H1 (cell line): Measurements from ENCODE around the gene RAB40B. TPM values are rescaled to one million over a fixed set of nuclear protein-coding genes. Genes with fewer than 3 reads are reported as not detected.

Experiments
- CTCF ChIA-PET: fragments of 300-600 bp; sonication (Branson Sonifier 250); formaldehyde crosslinking; loops from one replicate; lab custom pipeline; 2021; ENCODE audit not compliant: partially characterized antibody; lab: Charles Lee
- POLR2A ChIA-PET: fragments of 300-600 bp; sonication (Branson Sonifier 250); formaldehyde crosslinking; loops from one replicate; lab custom pipeline; 2021; ENCODE audit warnings: inconsistent platforms; ENCODE audit not compliant: partially characterized antibody; lab: Charles Lee
- DNase-seq, 2 experiments: peaks; one replicate each; pipeline versions ENCODE4 v3.0.0 to v3.0.0-alpha.2; 2010 to 2022; ENCODE audit warnings: low spot score in 2 of 2, low read depth in 1 of 2, mixed read lengths in 1 of 2
- FAIRE-seq: peaks from 2 replicates; lab custom pipeline; 2011; peaks lifted over from hg19 to GRCh38; lab: Jason Lieb, UNC
- H2AFZ ChIP-seq: 2 replicates; pipeline ENCODE4 v1.8.1; 2012; ENCODE audit warnings: low read length, inconsistent platforms
- H2AK5ac ChIP-seq: 2 replicates; pipeline ENCODE4 v1.6.1; 2013; ENCODE audit warnings: low read depth, low read length
- H2BK120ac ChIP-seq: replicated peaks from 2 replicates; pipeline ENCODE3; 2013; ENCODE audit warnings: low read depth, low read length, inconsistent platforms
- H2BK12ac ChIP-seq: 2 replicates; pipeline ENCODE4 v1.6.1; 2013; ENCODE audit warnings: low read depth, low read length
- H2BK15ac ChIP-seq: 2 replicates; pipeline ENCODE4 v1.6.1; 2013; ENCODE audit warnings: low read length
- H2BK20ac ChIP-seq: 2 replicates; pipeline ENCODE4 v1.6.1; 2013; ENCODE audit warnings: low read length
- H2BK5ac ChIP-seq: 2 replicates; pipeline ENCODE4 v1.6.1; 2013; ENCODE audit warnings: low read depth, low read length
- H3K14ac ChIP-seq: 2 replicates; pipeline ENCODE4 v1.6.1; 2013; ENCODE audit warnings: inconsistent platforms; ENCODE audit not compliant: insufficient read length
- H3K18ac ChIP-seq: 2 replicates; pipeline ENCODE4 v1.6.1; 2013; ENCODE audit warnings: low read length; ENCODE audit errors: extremely low read depth
- H3K23ac ChIP-seq: 2 replicates; pipeline ENCODE4 v1.6.1; 2013; ENCODE audit warnings: inconsistent platforms; ENCODE audit not compliant: insufficient read length
- H3K23me2 ChIP-seq: 2 replicates; pipeline ENCODE4 v1.6.1; 2013; ENCODE audit warnings: low read depth, low read length
- H3K27ac ChIP-seq: 2 replicates; pipeline ENCODE4 v1.6.1; 2011; ENCODE audit warnings: low read depth, low read length, inconsistent platforms
- H3K27me3 ChIP-seq, 4 experiments: replicated peaks in 1 of 4; 1 replicate in 1 of 4; 2 replicates in 3 of 4; pipeline versions ENCODE4 v1.6.1 to v1.8.1; 2011 to 2013; ENCODE audit warnings: low read length in 3 of 4, mild to moderate bottlenecking in 3 of 4, inconsistent platforms in 2 of 4, mixed read lengths in 2 of 4, moderate library complexity in 1 of 4; ENCODE audit not compliant: control insufficient read depth in 3 of 4, insufficient read depth in 3 of 4; ENCODE audit errors: extremely low read depth in 1 of 4
- H3K36me3 ChIP-seq, 4 experiments: 2 replicates each; pipeline versions ENCODE4 v1.6.1 to v1.8.1; 2011 to 2013; ENCODE audit warnings: mild to moderate bottlenecking in 4 of 4, low read length in 3 of 4, moderate library complexity in 2 of 4, control low read depth in 1 of 4, inconsistent platforms in 1 of 4; ENCODE audit not compliant: insufficient read depth in 4 of 4, control insufficient read depth in 2 of 4
- H3K4ac ChIP-seq: replicated peaks from 2 replicates; pipeline ENCODE3; 2013; ENCODE audit warnings: low read length, low read depth, mixed read lengths, inconsistent platforms; ENCODE audit not compliant: insufficient read length
- H3K4me1 ChIP-seq, 4 experiments: replicated peaks in 1 of 4; 1 replicate in 1 of 4; 2 replicates in 3 of 4; pipeline versions ENCODE4 v1.6.1 to v1.8.1; 2011 to 2013; ENCODE audit warnings: low read length in 3 of 4, inconsistent platforms in 2 of 4, mixed read lengths in 1 of 4; ENCODE audit not compliant: insufficient read depth in 4 of 4, control insufficient read depth in 3 of 4
- H3K4me2 ChIP-seq, 2 experiments: 2 replicates each; pipeline versions ENCODE4 v1.6.1 to v1.8.1; 2011 to 2013; ENCODE audit warnings: low read depth in 2 of 2, low read length in 2 of 2, control low read depth in 1 of 2, inconsistent platforms in 1 of 2, mild to moderate bottlenecking in 1 of 2; ENCODE audit not compliant: insufficient read depth in 1 of 2
- H3K4me3 ChIP-seq, 4 experiments: fragments of 200-600, 300-600 bp in 1 of 4; sonication (generic), shearing (Covaris generic), sonication (Bioruptor Twin) in 1 of 4; 2 replicates each; pipeline versions ENCODE4 v1.5.1 to v1.8.1; 2011 to 2016; ENCODE audit warnings: low read length in 4 of 4, low read depth in 3 of 4, control low read depth in 2 of 4, inconsistent platforms in 2 of 4, mild to moderate bottlenecking in 2 of 4, mixed read lengths in 1 of 4, moderate library complexity in 1 of 4; ENCODE audit not compliant: insufficient read depth in 2 of 4; ENCODE audit errors: extremely low read depth in 1 of 4
- H3K56ac ChIP-seq: replicated peaks from 2 replicates; pipeline ENCODE3; 2013; ENCODE audit warnings: low read depth, mild to moderate bottlenecking, mixed read lengths, low read length, inconsistent platforms; ENCODE audit not compliant: insufficient read length
- H3K79me1 ChIP-seq: 2 replicates; pipeline ENCODE4 v1.6.1; 2013; ENCODE audit warnings: low read depth, low read length, control low read depth
- H3K79me2 ChIP-seq, 2 experiments: 2 replicates each; pipeline versions ENCODE4 v1.6.1 to v1.8.1; 2012 to 2013; ENCODE audit warnings: low read length in 2 of 2, mild to moderate bottlenecking in 2 of 2, inconsistent platforms in 1 of 2; ENCODE audit not compliant: insufficient read depth in 2 of 2, control insufficient read depth in 1 of 2
- H3K9ac ChIP-seq, 4 experiments: replicated peaks in 1 of 4; 1 replicate in 1 of 4; 2 replicates in 3 of 4; pipeline versions ENCODE4 v1.6.1 to v1.8.1; 2011 to 2013; ENCODE audit warnings: low read depth in 3 of 4, low read length in 3 of 4, control low read depth in 2 of 4, mild to moderate bottlenecking in 2 of 4, moderate library complexity in 2 of 4, inconsistent platforms in 1 of 4; ENCODE audit errors: extremely low read depth in 1 of 4
- H3K9me3 ChIP-seq, 2 experiments: 2 replicates each; pipeline versions ENCODE4 v1.6.1 to v1.8.1; 2012 to 2013; ENCODE audit warnings: mild to moderate bottlenecking in 2 of 2, moderate library complexity in 2 of 2, control low read depth in 1 of 2, inconsistent platforms in 1 of 2, low read depth in 1 of 2, low read length in 1 of 2, mixed read lengths in 1 of 2; ENCODE audit not compliant: insufficient read depth in 2 of 2
- H4K20me1 ChIP-seq, 2 experiments: replicated peaks in 1 of 2; 2 replicates each; pipeline versions ENCODE3 to v1.8.1; 2011 to 2013; ENCODE audit warnings: inconsistent platforms in 2 of 2, low read length in 2 of 2, mild to moderate bottlenecking in 1 of 2; ENCODE audit not compliant: insufficient read depth in 2 of 2, control insufficient read depth in 1 of 2
- H4K5ac ChIP-seq: 2 replicates; pipeline ENCODE4 v1.6.1; 2013; ENCODE audit warnings: low read length, low read depth, mixed read lengths, inconsistent platforms; ENCODE audit not compliant: insufficient read length
- H4K8ac ChIP-seq: 2 replicates; pipeline ENCODE4 v1.8.0; 2013; ENCODE audit warnings: mild to moderate bottlenecking, moderate library complexity, low read length, inconsistent platforms; ENCODE audit not compliant: insufficient read depth; ENCODE audit errors: extremely low read depth
- H4K91ac ChIP-seq: replicated peaks from 2 replicates; pipeline ENCODE3; 2013; ENCODE audit warnings: low read length, mixed read lengths, inconsistent platforms; ENCODE audit not compliant: insufficient read length
- KDM1A ChIP-seq: fragments of 200-600, 300-600 bp; sonication (generic); IDR thresholded peaks from 2 replicates; pipeline ENCODE4 v1.7.1; 2016; ENCODE audit warnings: mild to moderate bottlenecking, low read length, borderline replicate concordance
- SP4 ChIP-seq: IDR thresholded peaks from 2 replicates; pipeline ENCODE4 v1.6.1; 2012; ENCODE audit warnings: low read length, inconsistent platforms
- WGBS, 2 experiments: shearing (Covaris generic) in 1 of 2; methylation state at CpG; one replicate each; pipeline versions ENCODE4 v1.1.6 to v1.1.7; 2013 to 2015; ENCODE audit warnings: low lambda C conversion rate in 2 of 2, mixed read lengths in 2 of 2, inconsistent platforms in 1 of 2, low coverage in 1 of 2, missing lambda C conversion rate in 1 of 2; ENCODE audit not compliant: insufficient replicate concordance in 2 of 2, insufficient coverage in 1 of 2, insufficient read length in 1 of 2; ENCODE audit errors: extremely low coverage in 1 of 2, missing lambda C conversion rate in 1 of 2; 5-methylcytosine and 5-hydroxymethylcytosine counted together
- polyA plus RNA-seq, 7 experiments: library from polyadenylated mRNA; depleted of rRNA in 3 of 7; stranded (reverse) in 5 of 7; unstranded in 2 of 7; fragments of >200 nt in 5 of 7; fragments of 200-250 nt in 2 of 7; gene quantifications; 1 replicate in 5 of 7; 2 replicates in 1 of 7; 4 replicates in 1 of 7; pipeline versions ENCODE4 v1.2.1 to v1.2.3, GENCODE V29; 2011 to 2013; ENCODE audit warnings: missing spikeins in 2 of 7, mixed read lengths in 2 of 7
- total RNA-seq: library from RNA; stranded (reverse); fragmentation: NEBNext Ultra II Directional; extraction: Animal tissue kit (Norgen Biotek cat#: 25700); gene quantifications from 2 replicates; pipeline ENCODE4 v1.2.1, GENCODE V29; 2021
- TF ChIP-seq, protein P1 (sequence below), 3 experiments: IDR thresholded peaks; 1 replicate in 2 of 3; 2 replicates in 1 of 3; pipeline versions ENCODE4 v1.5.1 to v1.6.1; 2011; ENCODE audit warnings: low read length in 3 of 3, mild to moderate bottlenecking in 3 of 3, inconsistent platforms in 2 of 3, low read depth in 1 of 3, moderate library complexity in 1 of 3; ENCODE audit not compliant: insufficient read depth in 1 of 3; ENCODE audit errors: control extremely low read depth in 1 of 3

The RAB40B gene
- total and polyA plus RNA-seq, 2 of the 8 experiments (the other 6 are each of a cell fraction or from before 2014, with no cell fraction given), result 3.1 to 4.6 TPM

DNA sequence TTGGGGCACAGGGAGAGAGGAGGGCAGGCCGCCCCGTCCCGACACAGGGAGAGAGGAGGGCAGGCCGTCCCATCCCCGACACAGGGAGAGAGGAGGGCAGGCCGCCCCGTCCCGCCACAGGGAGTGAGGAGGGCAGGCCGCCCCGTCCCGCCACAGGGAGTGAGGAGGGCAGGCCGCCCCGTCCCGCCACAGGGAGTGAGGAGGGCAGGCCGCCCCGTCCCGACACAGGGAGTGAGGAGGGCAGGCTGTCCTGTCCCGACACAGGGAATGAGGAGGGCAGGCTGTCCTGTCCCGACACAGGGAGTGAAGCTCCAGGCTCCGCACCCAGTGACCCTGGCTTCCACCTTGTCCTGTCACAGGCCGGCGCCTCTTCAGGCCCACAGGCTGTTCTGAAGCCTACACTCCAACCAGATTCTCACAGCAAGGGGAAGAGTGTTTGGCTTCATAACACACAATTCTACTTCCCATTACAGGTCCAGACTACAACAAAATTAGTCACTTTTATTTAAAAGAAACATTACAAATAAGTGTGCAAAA, 84.3 kb downstream of the RAB40B start:
- H3K27me3 ChIP-seq, result no peaks in the 10 kb centered on the region
- TF ChIP-seq KDM1A, result no peak
- no peak for TF ChIP-seq SP4
- TF ChIP-seq, protein P1, sequence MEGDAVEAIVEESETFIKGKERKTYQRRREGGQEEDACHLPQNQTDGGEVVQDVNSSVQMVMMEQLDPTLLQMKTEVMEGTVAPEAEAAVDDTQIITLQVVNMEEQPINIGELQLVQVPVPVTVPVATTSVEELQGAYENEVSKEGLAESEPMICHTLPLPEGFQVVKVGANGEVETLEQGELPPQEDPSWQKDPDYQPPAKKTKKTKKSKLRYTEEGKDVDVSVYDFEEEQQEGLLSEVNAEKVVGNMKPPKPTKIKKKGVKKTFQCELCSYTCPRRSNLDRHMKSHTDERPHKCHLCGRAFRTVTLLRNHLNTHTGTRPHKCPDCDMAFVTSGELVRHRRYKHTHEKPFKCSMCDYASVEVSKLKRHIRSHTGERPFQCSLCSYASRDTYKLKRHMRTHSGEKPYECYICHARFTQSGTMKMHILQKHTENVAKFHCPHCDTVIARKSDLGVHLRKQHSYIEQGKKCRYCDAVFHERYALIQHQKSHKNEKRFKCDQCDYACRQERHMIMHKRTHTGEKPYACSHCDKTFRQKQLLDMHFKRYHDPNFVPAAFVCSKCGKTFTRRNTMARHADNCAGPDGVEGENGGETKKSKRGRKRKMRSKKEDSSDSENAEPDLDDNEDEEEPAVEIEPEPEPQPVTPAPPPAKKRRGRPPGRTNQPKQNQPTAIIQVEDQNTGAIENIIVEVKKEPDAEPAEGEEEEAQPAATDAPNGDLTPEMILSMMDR (IDR thresholded peaks at IDR 0.05; ENCODE audit: control extremely low read depth in 1 of 3, insufficient read depth in 1 of 3, low read depth in 1 of 3, low read length in 3 of 3), result 0 out of 4 replicates have a peak, but pooled peaks of 1 of the 3 experiments have one; percentile 13
- TF ChIP-seq, all 59 proteins: peak for 1
- H2BK120ac ChIP-seq, result no peak overlapping the region
- CTCF ChIA-PET, result interaction anchor here (0.6 to 3.8 kb wide), 5 partner anchors 11 to 585 kb away, joined by 3 to 18 read pairs (median 3); no protein-coding TSS in a partner anchor
- H3K4me3 ChIP-seq, result no peak overlapping the region
- H3K18ac ChIP-seq, result no peak overlapping the region
- H3K79me2 ChIP-seq, result no peaks in the 10 kb centered on the region
- H3K9ac ChIP-seq, result 0 out of 7 replicates have a peak overlapping the region, but pooled peaks of 1 of the 4 experiments have one; percentile 1
- H3K36me3 ChIP-seq, result peaks cover 9 to 40% (median 28%) of the 10 kb centered on the region in 4 experiments; a peak in 7 of 8 replicates
- H4K20me1 ChIP-seq, result peaks cover 4 to 6% of the 10 kb centered on the region in 2 experiments
- no peak overlapping the region for H4K8ac ChIP-seq
- no peak overlapping the region for H3K4me2 ChIP-seq
- H4K5ac ChIP-seq, result no peak overlapping the region
- no peak overlapping the region for H2BK5ac ChIP-seq
- no peak overlapping the region for H3K23ac ChIP-seq
- H3K4me1 ChIP-seq, result 0 out of 7 replicates have a peak, but pooled peaks cover 0 to 1% (median 0%) of the 10 kb centered on the region in 4 experiments
- no peak overlapping the region for H4K91ac ChIP-seq
- H3K56ac ChIP-seq, result no peak overlapping the region
- H2AK5ac ChIP-seq, result no peak overlapping the region
- FAIRE-seq (no peak), DNase-seq (no peak)
- POLR2A ChIA-PET, result interaction anchor here (0.6 to 1.2 kb wide), 3 partner anchors 15 to 236 kb away, joined by 3 to 6 read pairs (median 3); no protein-coding TSS in a partner anchor
- no peak overlapping the region for H2BK20ac ChIP-seq
- no peaks in the 10 kb centered on the region for H3K23me2 ChIP-seq
- WGBS, 2 experiments, result 76% methylated on average over 4 of the region's 22 CpGs; no CpG with 5 or more reads in 1 of the 2 experiments
- H2BK12ac ChIP-seq, result no peak overlapping the region
- no peaks in the 10 kb centered on the region for H3K9me3 ChIP-seq
- no peak overlapping the region for H3K4ac ChIP-seq
- H3K14ac ChIP-seq, result no peak overlapping the region
- no peak overlapping the region for H2BK15ac ChIP-seq
- H2AFZ ChIP-seq, result no peak overlapping the region
- no peak overlapping the region for H3K27ac ChIP-seq
- H3K79me1 ChIP-seq, result no peaks in the 10 kb centered on the region
